ENCODE data around the gene INSIG2.

Gene INSIG2

DNA sequence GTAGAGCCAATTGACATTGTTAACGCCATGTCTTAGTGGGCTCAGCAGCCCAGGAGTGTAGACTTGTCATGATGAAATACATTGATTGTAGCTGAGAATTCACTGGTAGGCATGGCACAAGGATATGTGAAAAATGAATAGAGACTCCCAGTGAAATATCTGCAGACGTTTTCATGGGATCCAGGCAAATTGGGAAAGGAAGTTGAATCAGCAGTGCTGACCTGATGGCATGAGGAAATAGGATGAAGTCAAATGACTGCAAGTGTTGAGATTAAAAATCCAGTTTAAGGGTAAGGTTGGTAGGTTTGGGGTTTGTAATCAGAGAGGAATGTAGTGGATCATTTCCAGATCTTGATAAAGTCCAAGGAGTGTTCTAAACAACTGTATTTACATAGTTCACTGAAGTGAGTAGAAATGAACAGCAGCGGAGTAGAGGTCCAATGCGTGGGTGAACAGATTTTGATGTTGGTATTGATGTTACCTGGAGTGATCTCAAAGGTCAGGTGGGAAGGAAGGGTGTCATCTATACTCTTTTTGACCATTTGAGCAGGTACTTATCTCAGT lies 24.6 kb downstream of the INSIG2 start:
- no peak overlapping the region for H3K27ac ChIP-seq (ENCODE audit: low read depth, low read length)
- H3K9me3 ChIP-seq (ENCODE audit: control insufficient read depth in 1 of 2, low read length in 2 of 2): no peaks in the 10 kb centered on the region
- H3K36me3 ChIP-seq (ENCODE audit: control insufficient read depth in 1 of 2, insufficient read depth in 2 of 2, low read length in 2 of 2): peaks cover 6 to 14% of the 10 kb centered on the region in 2 donors
- H3K4me1 ChIP-seq (ENCODE audit: control insufficient read depth in 1 of 2, insufficient read depth in 2 of 2, low read length in 2 of 2): no peaks in the 10 kb centered on the region
- no peak overlapping the region for H3K4me3 ChIP-seq (ENCODE audit: low read depth in 1 of 2, low read length in 2 of 2)
- no peak overlapping the region for H3K9ac ChIP-seq (ENCODE audit: low read depth in 1 of 2, low read length in 2 of 2)
- no peaks in the 10 kb centered on the region for H3K27me3 ChIP-seq (ENCODE audit: control insufficient read depth in 1 of 2, insufficient read depth in 2 of 2, low read length in 2 of 2)

DNA sequence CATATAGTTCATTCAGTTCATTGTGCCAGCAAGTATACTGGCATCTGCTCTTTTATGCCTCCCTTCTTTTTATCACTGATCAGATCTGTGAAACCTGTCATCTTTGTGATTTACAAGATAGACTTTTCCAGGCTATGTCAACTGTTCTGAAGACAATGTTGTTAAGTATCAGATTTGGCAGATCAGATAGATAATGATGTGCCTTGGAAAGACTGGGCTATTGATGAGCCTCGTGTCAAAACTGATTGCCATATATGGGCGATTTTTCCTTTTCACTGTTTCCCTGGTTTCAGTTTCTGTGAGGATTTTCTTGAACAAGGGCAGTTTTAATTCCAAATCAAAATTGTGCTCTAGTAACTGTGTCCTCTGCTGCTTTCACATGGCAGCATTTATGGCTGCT lies 26.6 kb downstream of the INSIG2 start:
- H3K9ac ChIP-seq (ENCODE audit: low read depth in 1 of 2, low read length in 2 of 2): no peak overlapping the region
- no peaks in the 10 kb centered on the region for H3K27me3 ChIP-seq (ENCODE audit: control insufficient read depth in 1 of 2, insufficient read depth in 2 of 2, low read length in 2 of 2)
- H3K9me3 ChIP-seq (ENCODE audit: control insufficient read depth in 1 of 2, low read length in 2 of 2): no peaks in the 10 kb centered on the region
- H3K36me3 ChIP-seq (ENCODE audit: control insufficient read depth in 1 of 2, insufficient read depth in 2 of 2, low read length in 2 of 2): no peaks in the 10 kb centered on the region
- no peak overlapping the region for H3K4me3 ChIP-seq (ENCODE audit: low read depth in 1 of 2, low read length in 2 of 2)
- no peak overlapping the region for H3K27ac ChIP-seq (ENCODE audit: low read depth, low read length)
- peaks cover 0 to 4% of the 10 kb centered on the region in 2 donors for H3K4me1 ChIP-seq (ENCODE audit: control insufficient read depth in 1 of 2, insufficient read depth in 2 of 2, low read length in 2 of 2)

DNA sequence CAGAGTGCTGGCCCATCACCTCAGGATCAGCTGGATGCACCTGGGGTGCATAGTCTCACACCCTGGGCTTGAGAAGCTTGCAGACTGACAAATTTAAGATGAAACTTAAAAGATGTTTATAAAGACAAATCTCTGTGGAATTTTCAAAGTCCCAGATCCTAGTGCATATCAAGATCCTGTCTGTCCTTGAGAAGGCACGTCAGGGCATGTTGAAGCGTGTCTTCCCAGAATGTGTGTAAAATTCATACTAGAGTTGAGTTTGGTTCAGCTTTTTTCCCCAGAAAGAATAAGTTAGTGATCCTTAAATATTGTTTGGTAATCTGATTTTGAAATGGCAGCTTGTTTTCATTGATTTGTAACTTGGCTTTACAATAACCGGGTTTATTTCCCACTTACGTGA lies 27.5 kb downstream of the INSIG2 start:
- peaks cover 0 to 4% of the 10 kb centered on the region in 2 donors for H3K4me1 ChIP-seq (ENCODE audit: control insufficient read depth in 1 of 2, insufficient read depth in 2 of 2, low read length in 2 of 2)
- H3K9ac ChIP-seq (ENCODE audit: low read depth in 1 of 2, low read length in 2 of 2): no peak overlapping the region
- no peaks in the 10 kb centered on the region for H3K36me3 ChIP-seq (ENCODE audit: control insufficient read depth in 1 of 2, insufficient read depth in 2 of 2, low read length in 2 of 2)
- H3K27ac ChIP-seq (ENCODE audit: low read depth, low read length): no peak overlapping the region
- no peak overlapping the region for H3K4me3 ChIP-seq (ENCODE audit: low read depth in 1 of 2, low read length in 2 of 2)
- no peaks in the 10 kb centered on the region for H3K9me3 ChIP-seq (ENCODE audit: control insufficient read depth in 1 of 2, low read length in 2 of 2)
- H3K27me3 ChIP-seq (ENCODE audit: control insufficient read depth in 1 of 2, insufficient read depth in 2 of 2, low read length in 2 of 2): no peaks in the 10 kb centered on the region

- Histone ChIP-seq H3K4me3 (ENCODE audit: low read depth in 1 of 2, low read length in 2 of 2) (no peak overlapping the region), H3K9ac (ENCODE audit: low read depth in 1 of 2, low read length in 2 of 2) (no peak overlapping the region), H3K27ac (ENCODE audit: low read depth, low read length) (no peak overlapping the region), H3K4me1 (ENCODE audit: control insufficient read depth in 1 of 2, insufficient read depth in 2 of 2, low read length in 2 of 2) (peaks cover 4% of the 10 kb centered on the region in 2 donors), H3K36me3 (ENCODE audit: control insufficient read depth in 1 of 2, insufficient read depth in 2 of 2, low read length in 2 of 2) (no peaks in the 10 kb centered on the region), H3K9me3 (ENCODE audit: control insufficient read depth in 1 of 2, low read length in 2 of 2) (no peaks in the 10 kb centered on the region), H3K27me3 (ENCODE audit: control insufficient read depth in 1 of 2, insufficient read depth in 2 of 2, low read length in 2 of 2) (no peaks in the 10 kb centered on the region)
These were observed 30.2 kb downstream of the INSIG2 start for GRCh38 chr2:118118479-118118878.

DNA sequence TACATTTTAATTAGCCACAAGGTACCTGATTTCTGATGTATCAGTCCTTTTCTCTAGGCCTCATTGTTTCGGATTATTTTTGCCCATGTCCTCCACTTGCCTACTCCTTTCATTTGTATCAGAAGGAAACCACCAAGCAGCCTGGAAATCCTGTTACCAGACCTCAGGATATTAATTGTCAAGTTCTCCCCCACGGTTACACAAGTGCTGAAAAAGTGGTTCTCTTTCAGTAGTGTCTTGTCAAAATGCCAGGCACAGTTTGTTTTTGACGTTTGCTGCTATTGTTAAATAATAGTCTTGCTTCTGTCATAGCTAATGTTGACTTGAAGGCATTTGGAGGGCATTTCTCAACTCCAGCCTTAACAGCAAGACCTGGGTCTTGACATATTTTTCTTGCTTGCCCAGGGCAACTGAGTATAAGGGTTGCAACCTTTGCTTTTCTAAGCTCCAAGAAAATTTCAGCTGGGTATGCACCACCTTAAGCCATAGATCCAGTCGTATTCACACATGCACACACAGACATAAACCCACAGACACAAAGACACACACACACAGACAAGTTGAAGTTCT lies 31.0 kb downstream of the INSIG2 start:
- Histone ChIP-seq H3K27me3 (ENCODE audit: control insufficient read depth in 1 of 2, insufficient read depth in 2 of 2, low read length in 2 of 2) (no peaks in the 10 kb centered on the region), H3K9me3 (ENCODE audit: control insufficient read depth in 1 of 2, low read length in 2 of 2) (no peaks in the 10 kb centered on the region), H3K4me3 (ENCODE audit: low read depth in 1 of 2, low read length in 2 of 2) (no peak overlapping the region), H3K36me3 (ENCODE audit: control insufficient read depth in 1 of 2, insufficient read depth in 2 of 2, low read length in 2 of 2) (no peaks in the 10 kb centered on the region), H3K27ac (ENCODE audit: low read depth, low read length) (no peak overlapping the region), H3K4me1 (ENCODE audit: control insufficient read depth in 1 of 2, insufficient read depth in 2 of 2, low read length in 2 of 2) (peaks cover 4% of the 10 kb centered on the region in 2 donors), H3K9ac (ENCODE audit: low read depth in 1 of 2, low read length in 2 of 2) (no peak overlapping the region)

- Histone ChIP-seq H3K36me3 (ENCODE audit: control insufficient read depth in 1 of 2, insufficient read depth in 2 of 2, low read length in 2 of 2) (no peaks in the 10 kb centered on the region), H3K4me1 (ENCODE audit: control insufficient read depth in 1 of 2, insufficient read depth in 2 of 2, low read length in 2 of 2) (peaks cover 4% of the 10 kb centered on the region in 2 donors), H3K4me3 (ENCODE audit: low read depth in 1 of 2, low read length in 2 of 2) (no peak overlapping the region), H3K9me3 (ENCODE audit: control insufficient read depth in 1 of 2, low read length in 2 of 2) (no peaks in the 10 kb centered on the region), H3K27me3 (ENCODE audit: control insufficient read depth in 1 of 2, insufficient read depth in 2 of 2, low read length in 2 of 2) (no peaks in the 10 kb centered on the region), H3K27ac (ENCODE audit: low read depth, low read length) (no peak overlapping the region), H3K9ac (ENCODE audit: low read depth in 1 of 2, low read length in 2 of 2) (no peak overlapping the region)
These were observed 31.6 kb downstream of the INSIG2 start for GRCh38 chr2:118119761-118120400.

- Histone ChIP-seq H3K9ac (ENCODE audit: low read depth in 1 of 2, low read length in 2 of 2) (no peak overlapping the region), H3K4me1 (ENCODE audit: control insufficient read depth in 1 of 2, insufficient read depth in 2 of 2, low read length in 2 of 2) (peaks cover 4% of the 10 kb centered on the region in 2 donors), H3K9me3 (ENCODE audit: control insufficient read depth in 1 of 2, low read length in 2 of 2) (no peaks in the 10 kb centered on the region), H3K27ac (ENCODE audit: low read depth, low read length) (no peak overlapping the region), H3K27me3 (ENCODE audit: control insufficient read depth in 1 of 2, insufficient read depth in 2 of 2, low read length in 2 of 2) (no peaks in the 10 kb centered on the region), H3K4me3 (ENCODE audit: low read depth in 1 of 2, low read length in 2 of 2) (no peak overlapping the region), H3K36me3 (ENCODE audit: control insufficient read depth in 1 of 2, insufficient read depth in 2 of 2, low read length in 2 of 2) (no peaks in the 10 kb centered on the region)
These were observed 32.1 kb downstream of the INSIG2 start for GRCh38 chr2:118120401-118120780.

DNA sequence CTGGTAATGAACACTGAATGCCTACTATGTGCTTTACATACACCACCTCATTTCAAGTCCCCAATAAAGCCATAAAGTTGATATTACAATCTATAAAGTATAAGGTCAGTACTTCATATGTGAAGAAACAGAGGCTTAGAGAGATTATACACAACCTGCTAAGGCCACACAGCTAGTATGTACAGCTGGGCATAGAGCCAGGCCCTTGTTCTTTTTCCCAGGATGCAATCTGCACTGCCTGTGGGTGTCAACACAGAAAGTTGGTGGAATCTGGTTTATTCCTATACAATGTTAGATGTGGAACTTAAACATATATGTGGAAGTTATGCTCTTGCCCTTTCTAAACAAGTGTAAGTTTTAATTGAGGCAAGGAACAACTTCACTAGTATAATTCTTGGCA lies 32.8 kb downstream of the INSIG2 start:
- Histone ChIP-seq H3K27ac (ENCODE audit: low read depth, low read length) (no peak overlapping the region), H3K27me3 (ENCODE audit: control insufficient read depth in 1 of 2, insufficient read depth in 2 of 2, low read length in 2 of 2) (no peaks in the 10 kb centered on the region), H3K36me3 (ENCODE audit: control insufficient read depth in 1 of 2, insufficient read depth in 2 of 2, low read length in 2 of 2) (no peaks in the 10 kb centered on the region), H3K4me1 (ENCODE audit: control insufficient read depth in 1 of 2, insufficient read depth in 2 of 2, low read length in 2 of 2) (peaks cover 4% of the 10 kb centered on the region in 2 donors), H3K9ac (ENCODE audit: low read depth in 1 of 2, low read length in 2 of 2) (no peak overlapping the region), H3K9me3 (ENCODE audit: control insufficient read depth in 1 of 2, low read length in 2 of 2) (no peaks in the 10 kb centered on the region), H3K4me3 (ENCODE audit: low read depth in 1 of 2, low read length in 2 of 2) (no peak overlapping the region)

- H3K27me3 ChIP-seq (ENCODE audit: control insufficient read depth in 1 of 2, insufficient read depth in 2 of 2, low read length in 2 of 2): no peaks in the 10 kb centered on the region
- no peak overlapping the region for H3K9ac ChIP-seq (ENCODE audit: low read depth in 1 of 2, low read length in 2 of 2)
- peaks cover 4% of the 10 kb centered on the region in 2 donors for H3K4me1 ChIP-seq (ENCODE audit: control insufficient read depth in 1 of 2, insufficient read depth in 2 of 2, low read length in 2 of 2)
- no peak overlapping the region for H3K4me3 ChIP-seq (ENCODE audit: low read depth in 1 of 2, low read length in 2 of 2)
- no peaks in the 10 kb centered on the region for H3K9me3 ChIP-seq (ENCODE audit: control insufficient read depth in 1 of 2, low read length in 2 of 2)
- no peaks in the 10 kb centered on the region for H3K36me3 ChIP-seq (ENCODE audit: control insufficient read depth in 1 of 2, insufficient read depth in 2 of 2, low read length in 2 of 2)
- no peak overlapping the region for H3K27ac ChIP-seq (ENCODE audit: low read depth, low read length)
These were observed 33.8 kb downstream of the INSIG2 start for GRCh38 chr2:118121986-118122524.

DNA sequence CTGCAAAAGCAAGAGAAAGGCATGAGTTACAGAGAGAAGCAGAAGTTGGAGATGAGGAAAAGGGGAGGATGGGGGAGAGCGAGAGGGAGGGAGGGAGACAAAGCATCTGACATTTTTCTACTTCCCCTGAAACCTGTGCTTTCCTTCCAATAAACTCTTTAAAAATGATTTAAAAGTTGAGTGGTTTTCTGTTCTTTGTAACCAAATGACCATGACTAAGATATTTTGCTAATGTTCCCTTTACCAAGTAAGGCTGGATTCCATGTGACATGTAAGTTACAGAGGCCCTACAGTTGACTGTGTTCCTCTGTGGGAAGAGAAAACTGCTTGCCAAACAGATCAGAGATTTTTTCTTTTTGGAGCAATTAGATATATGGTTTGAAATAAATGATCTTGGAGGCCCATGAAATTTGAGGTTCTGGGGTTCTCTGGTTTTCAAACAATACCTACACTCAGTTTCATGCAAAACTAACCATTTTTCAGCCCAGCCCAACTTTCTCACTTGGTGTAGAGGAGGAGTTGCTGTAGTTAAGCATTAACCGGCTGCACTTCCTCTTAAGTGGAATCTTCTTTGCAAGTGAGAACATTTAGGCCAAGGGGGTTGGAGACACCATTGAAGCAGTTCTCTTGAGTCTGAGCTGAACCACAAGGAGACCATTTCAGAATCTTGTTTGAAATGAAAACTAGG lies 34.5 kb downstream of the INSIG2 start:
- H3K4me1 ChIP-seq (ENCODE audit: control insufficient read depth in 1 of 2, insufficient read depth in 2 of 2, low read length in 2 of 2): peaks cover 4% of the 10 kb centered on the region in 2 donors
- no peaks in the 10 kb centered on the region for H3K9me3 ChIP-seq (ENCODE audit: control insufficient read depth in 1 of 2, low read length in 2 of 2)
- no peak overlapping the region for H3K27ac ChIP-seq (ENCODE audit: low read depth, low read length)
- H3K9ac ChIP-seq (ENCODE audit: low read depth in 1 of 2, low read length in 2 of 2): no peak overlapping the region
- no peaks in the 10 kb centered on the region for H3K36me3 ChIP-seq (ENCODE audit: control insufficient read depth in 1 of 2, insufficient read depth in 2 of 2, low read length in 2 of 2)
- H3K27me3 ChIP-seq (ENCODE audit: control insufficient read depth in 1 of 2, insufficient read depth in 2 of 2, low read length in 2 of 2): no peaks in the 10 kb centered on the region
- H3K4me3 ChIP-seq (ENCODE audit: low read depth in 1 of 2, low read length in 2 of 2): no peak overlapping the region

Measured in duodenal mucosa (tissue), 2 donors.